Neural cell (in vitro differentiated cells): ENCODE results near the gene CAPZA2. TPM values are rescaled to one million over a fixed set of nuclear protein-coding genes. Genes with fewer than 3 reads are reported as not detected.

ENCODE experiments used
- H2AFZ ChIP-seq: fragments of 200-600, 300-800 bp; sonication (generic), shearing (Covaris generic); 2 replicates; pipeline ENCODE4 v1.6.0; 2014; ENCODE audit warnings: low read depth, mild to moderate bottlenecking, antibody characterized with exemption, low read length, moderate library complexity
- H3F3A ChIP-seq: fragments of 200-600 bp; shearing (Covaris generic); 2 replicates; pipeline ENCODE4 v1.6.1; 2016; ENCODE audit warnings: mild to moderate bottlenecking, moderate library complexity, mixed read lengths, antibody characterized with exemption, low read length; ENCODE audit not compliant: insufficient read depth, poor library complexity, severe bottlenecking
- H3K27ac ChIP-seq: fragments of 200-600, 300-800 bp; sonication (generic), shearing (Covaris generic); 2 replicates; pipeline ENCODE4 v1.5.1; 2014; ENCODE audit warnings: mild to moderate bottlenecking, low read length, moderate library complexity
- H3K27me3 ChIP-seq: fragments of 300-800, 200-600 bp; sonication (generic), shearing (Covaris generic); 2 replicates; pipeline ENCODE4 v1.6.0; 2014; ENCODE audit warnings: mild to moderate bottlenecking, low read depth, low read length, moderate library complexity; ENCODE audit not compliant: insufficient read depth
- H3K36me3 ChIP-seq: fragments of 300-800, 200-600 bp; sonication (generic), shearing (Covaris generic); 2 replicates; pipeline ENCODE4 v1.5.1; 2014; ENCODE audit warnings: mild to moderate bottlenecking, antibody characterized with exemption, low read length, moderate library complexity; ENCODE audit not compliant: insufficient read depth
- H3K4me2 ChIP-seq: fragments of 300-800, 200-600 bp; sonication (generic), shearing (Covaris generic); 2 replicates; pipeline ENCODE4 v1.6.0; 2014; ENCODE audit warnings: mild to moderate bottlenecking, low read length
- H3K4me3 ChIP-seq: fragments of 300-800, 200-600 bp; sonication (generic), shearing (Covaris generic); 2 replicates; pipeline ENCODE4 v1.5.1; 2014; ENCODE audit warnings: mild to moderate bottlenecking, low read length, moderate library complexity
- H3K79me2 ChIP-seq: fragments of 200-600 bp; shearing (Covaris generic); replicated peaks from 2 replicates; pipeline ENCODE4 v1.6.0; 2014; ENCODE audit warnings: mild to moderate bottlenecking, low read length, moderate library complexity; ENCODE audit not compliant: insufficient read depth
- H3K9ac ChIP-seq: fragments of 300-800, 200-600 bp; sonication (generic), shearing (Covaris generic); 2 replicates; pipeline ENCODE4 v1.6.1; 2016; ENCODE audit warnings: mild to moderate bottlenecking, low read length, mixed read lengths
- H3K9me2 ChIP-seq: fragments of 200-600 bp; shearing (Covaris generic); 2 replicates; pipeline ENCODE4 v1.6.1; 2016; ENCODE audit warnings: mild to moderate bottlenecking, low read length, mixed read lengths; ENCODE audit not compliant: insufficient read depth
- H3K9me3 ChIP-seq: fragments of 200-600, 300-800 bp; sonication (generic), shearing (Covaris generic); 2 replicates; pipeline ENCODE4 v1.6.1; 2016; ENCODE audit warnings: mild to moderate bottlenecking, mixed run types, low read length, moderate library complexity, mixed read lengths
- H4K20me1 ChIP-seq: fragments of 200-600 bp; shearing (Covaris generic); 2 replicates; pipeline ENCODE4 v1.6.1; 2016; ENCODE audit warnings: mild to moderate bottlenecking, mixed run types; ENCODE audit not compliant: insufficient read depth
- CTCF ChIP-seq: fragments of 450-650 bp; IDR thresholded peaks from 2 replicates; pipeline ENCODE4 v1.5.1; 2014; ENCODE audit warnings: antibody characterized with exemption, mild to moderate bottlenecking, moderate library complexity; ENCODE audit not compliant: poor library complexity, severe bottlenecking
- EP300 ChIP-seq: fragments of 450-650 bp; conservative IDR thresholded peaks from 2 replicates; pipeline ENCODE4 v1.6.1; 2014; ENCODE audit warnings: antibody characterized with exemption, mild to moderate bottlenecking, moderate library complexity; ENCODE audit not compliant: poor library complexity, severe bottlenecking
- EZH2 ChIP-seq: fragments of 200-600, 300-800 bp; shearing (Covaris generic), sonication (generic); IDR thresholded peaks from 2 replicates; pipeline ENCODE4 v1.6.1; 2014; ENCODE audit warnings: antibody characterized with exemption, low read length, borderline replicate concordance, mild to moderate bottlenecking; ENCODE audit not compliant: insufficient read depth, poor library complexity, severe bottlenecking
- MXI1 ChIP-seq: fragments of 450-650 bp; conservative IDR thresholded peaks from 2 replicates; pipeline ENCODE4 v1.6.1; 2014; ENCODE audit warnings: antibody characterized with exemption, mild to moderate bottlenecking; ENCODE audit not compliant: poor library complexity, severe bottlenecking
- POLR2AphosphoS5 ChIP-seq: IDR thresholded peaks from 2 replicates; pipeline ENCODE4 v1.6.1; 2012
- RAD21 ChIP-seq: fragments of 450-650 bp; conservative IDR thresholded peaks from 2 replicates; pipeline ENCODE4 v1.6.1; 2014; ENCODE audit warnings: antibody characterized with exemption, mild to moderate bottlenecking, moderate library complexity
- SMC3 ChIP-seq: fragments of 450-650 bp; conservative IDR thresholded peaks from 2 replicates; pipeline ENCODE4 v1.6.1; 2014; ENCODE audit warnings: antibody characterized with exemption, mild to moderate bottlenecking, moderate library complexity; ENCODE audit not compliant: poor library complexity
- TAF1 ChIP-seq: IDR thresholded peaks from 2 replicates; pipeline ENCODE4 v1.6.1; 2012; ENCODE audit warnings: low read depth
- polyA plus RNA-seq: library from polyadenylated mRNA; depleted of rRNA; stranded (reverse); fragments of >200 nt; gene quantifications from 2 replicates; pipeline ENCODE4 v1.2.3, GENCODE V29; 2014
- TF ChIP-seq, protein P1 (sequence below): IDR thresholded peaks from 2 replicates; pipeline ENCODE4 v1.6.1; 2012; ENCODE audit warnings: borderline replicate concordance

Gene CAPZA2
- polyA plus RNA-seq, 1 donor from 2014 or later = 191 TPM

GRCh38 chr7:116902867-116903266 lies 40.5 kb downstream of the CAPZA2 start:
- H3K9ac ChIP-seq = no peak overlapping the region
- TF ChIP-seq SMC3 (no peak), TAF1 (no peak), EP300 (no peak), CTCF (no peak), EZH2 (no peak), MXI1 (no peak), RAD21 (no peak), POLR2AphosphoS5 (no peak)
- TF ChIP-seq, protein P1, sequence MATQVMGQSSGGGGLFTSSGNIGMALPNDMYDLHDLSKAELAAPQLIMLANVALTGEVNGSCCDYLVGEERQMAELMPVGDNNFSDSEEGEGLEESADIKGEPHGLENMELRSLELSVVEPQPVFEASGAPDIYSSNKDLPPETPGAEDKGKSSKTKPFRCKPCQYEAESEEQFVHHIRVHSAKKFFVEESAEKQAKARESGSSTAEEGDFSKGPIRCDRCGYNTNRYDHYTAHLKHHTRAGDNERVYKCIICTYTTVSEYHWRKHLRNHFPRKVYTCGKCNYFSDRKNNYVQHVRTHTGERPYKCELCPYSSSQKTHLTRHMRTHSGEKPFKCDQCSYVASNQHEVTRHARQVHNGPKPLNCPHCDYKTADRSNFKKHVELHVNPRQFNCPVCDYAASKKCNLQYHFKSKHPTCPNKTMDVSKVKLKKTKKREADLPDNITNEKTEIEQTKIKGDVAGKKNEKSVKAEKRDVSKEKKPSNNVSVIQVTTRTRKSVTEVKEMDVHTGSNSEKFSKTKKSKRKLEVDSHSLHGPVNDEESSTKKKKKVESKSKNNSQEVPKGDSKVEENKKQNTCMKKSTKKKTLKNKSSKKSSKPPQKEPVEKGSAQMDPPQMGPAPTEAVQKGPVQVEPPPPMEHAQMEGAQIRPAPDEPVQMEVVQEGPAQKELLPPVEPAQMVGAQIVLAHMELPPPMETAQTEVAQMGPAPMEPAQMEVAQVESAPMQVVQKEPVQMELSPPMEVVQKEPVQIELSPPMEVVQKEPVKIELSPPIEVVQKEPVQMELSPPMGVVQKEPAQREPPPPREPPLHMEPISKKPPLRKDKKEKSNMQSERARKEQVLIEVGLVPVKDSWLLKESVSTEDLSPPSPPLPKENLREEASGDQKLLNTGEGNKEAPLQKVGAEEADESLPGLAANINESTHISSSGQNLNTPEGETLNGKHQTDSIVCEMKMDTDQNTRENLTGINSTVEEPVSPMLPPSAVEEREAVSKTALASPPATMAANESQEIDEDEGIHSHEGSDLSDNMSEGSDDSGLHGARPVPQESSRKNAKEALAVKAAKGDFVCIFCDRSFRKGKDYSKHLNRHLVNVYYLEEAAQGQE = no peak
- no peaks in the 10 kb centered on the region for H3K9me2 ChIP-seq
- no peaks in the 10 kb centered on the region for H3K27me3 ChIP-seq
- H3K4me2 ChIP-seq = no peak overlapping the region
- no peak overlapping the region for H3K4me3 ChIP-seq
- H3K27ac ChIP-seq = no peak overlapping the region
- peaks cover 10% of the 10 kb centered on the region for H3K79me2 ChIP-seq
- H3K36me3 ChIP-seq = peaks cover 11% of the 10 kb centered on the region
- no peaks in the 10 kb centered on the region for H4K20me1 ChIP-seq
- no peaks in the 10 kb centered on the region for H3K9me3 ChIP-seq
- H3F3A ChIP-seq = peaks cover 6% of the 10 kb centered on the region
- H2AFZ ChIP-seq = no peak overlapping the region

DNA sequence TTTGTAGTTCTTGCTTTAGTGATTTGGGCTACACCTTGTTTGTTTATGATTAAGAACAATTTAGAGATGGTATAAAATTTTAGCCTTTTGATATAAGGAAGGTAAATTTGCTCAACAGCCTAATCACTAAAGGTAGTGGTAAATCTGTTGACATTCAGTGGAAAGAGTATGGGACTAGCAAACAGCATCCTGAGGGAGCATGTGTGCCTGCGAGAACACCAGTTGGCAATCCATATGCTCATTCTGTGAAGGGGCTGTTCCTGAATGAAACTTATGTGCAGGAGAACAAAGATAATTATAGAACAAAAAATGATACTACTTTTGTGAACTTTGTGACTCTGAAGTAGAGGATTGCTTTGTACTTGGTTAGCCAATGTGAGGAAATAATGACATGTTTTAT lies 44.0 kb downstream of the CAPZA2 start:
- no peak overlapping the region for H3K27ac ChIP-seq
- no peaks in the 10 kb centered on the region for H4K20me1 ChIP-seq
- peaks cover 7% of the 10 kb centered on the region for H3K79me2 ChIP-seq
- H3K36me3 ChIP-seq = peaks cover 2% of the 10 kb centered on the region
- no peak overlapping the region for H3K4me3 ChIP-seq
- no peaks in the 10 kb centered on the region for H3K9me2 ChIP-seq
- H3F3A ChIP-seq = peaks cover 6% of the 10 kb centered on the region
- H2AFZ ChIP-seq = no peak overlapping the region
- no peaks in the 10 kb centered on the region for H3K27me3 ChIP-seq
- H3K4me2 ChIP-seq = no peak overlapping the region
- TF ChIP-seq CTCF (no peak), EP300 (no peak), TAF1 (no peak), RAD21 (no peak), SMC3 (no peak)
- no peaks in the 10 kb centered on the region for H3K9me3 ChIP-seq
- no peak overlapping the region for H3K9ac ChIP-seq
